Cardiac septum (tissue), 1 donor: ENCODE results near the gene C9. TPM values are rescaled to one million over a fixed set of nuclear protein-coding genes. Genes with fewer than 3 reads are reported as not detected.
"Not testable (repeated sequence)": the region's sequence is repeated elsewhere in the genome, so short reads cannot be mapped to it uniquely, and the experiment has no call there.

ENCODE experiments used
- DNase-seq: peaks from one replicate; pipeline ENCODE4 v3.0.0-alpha.2; 2020; ENCODE audit warnings: low spot score
- intact Hi-C: fragments of 100-400 bp; cut with DNase I; formaldehyde crosslinking; loops from one replicate; pipeline ENCODE4 v1.14.0; 2022
- long read RNA-seq: library from polyadenylated mRNA; unstranded; transcript quantifications from one replicate; pipeline ENCODE4 v2.0.0, GENCODE V29; 2021
- total RNA-seq: library from RNA; stranded (reverse); fragmentation: NEBNext Ultra II Directional; extraction: Animal tissue kit (Norgen Biotek cat#: 25700); gene quantifications from one replicate; pipeline ENCODE4 v1.2.1, GENCODE V29; 2021
- donor health status: DM: no; HTN: no; CAD: no.

C9 gene
- not detected for total RNA-seq
- long read RNA-seq, result 0 reads

- intact Hi-C loops, result no loop called here
- DNase-seq, result no peak
Observed at GRCh38 chr5:39364367-39364766, at the start of gene C9. Gene C9, minus strand, starts transcription at chr5:39364495. Its CDS starts 31 bp downstream, at chr5:39364464.

GRCh38 chr5:39413771-39414170, 49.5 kb upstream of the C9 start:
- intact Hi-C loops, result no loop called here
- DNase-seq, result no peak

- DNase-seq, result no peak
- intact Hi-C loops, result no loop called here
Observed at GRCh38 chr5:39412721-39413394, 48.6 kb upstream of the C9 start.

GRCh38 chr5:39411985-39412384, 47.7 kb upstream of the C9 start:
- no peak for DNase-seq
- intact Hi-C loops, result no loop called here

GRCh38 chr5:39411061-39411460, 46.8 kb upstream of the C9 start:
- no peak for DNase-seq
- intact Hi-C loops, result no loop called here

- DNase-seq, result no peak
Observed at GRCh38 chr5:39409033-39409432, 44.7 kb upstream of the C9 start.

GRCh38 chr5:39405083-39405843, 41.0 kb upstream of the C9 start:
- DNase-seq, result no peak
- intact Hi-C loops, result no loop called here

More at GRCh38 chr5:39409033-39409432, 44.7 kb upstream of the C9 start:
- intact Hi-C loops, result no loop called here

GRCh38 chr5:39403761-39404160, 39.5 kb upstream of the C9 start:
- DNase-seq, intact Hi-C loops: not testable (repeated sequence)

GRCh38 chr5:39402140-39402539, 37.8 kb upstream of the C9 start:
- intact Hi-C loops, DNase-seq: not testable (repeated sequence)

- no peak for DNase-seq
- intact Hi-C loops, result no loop called here
Observed at GRCh38 chr5:39400713-39401578, 36.7 kb upstream of the C9 start.

- DNase-seq, result no peak
- intact Hi-C loops, result no loop called here
Observed at GRCh38 chr5:39399135-39400036, 35.1 kb upstream of the C9 start.

- no peak for DNase-seq
- intact Hi-C loops, result no loop called here
Observed at GRCh38 chr5:39396843-39397242, 32.5 kb upstream of the C9 start.

GRCh38 chr5:39395521-39395920, 31.2 kb upstream of the C9 start:
- no peak for DNase-seq
- intact Hi-C loops, result no loop called here

- intact Hi-C loops, result no loop called here
- DNase-seq, result no peak
Observed at GRCh38 chr5:39394946-39395345, 30.7 kb upstream of the C9 start.

- DNase-seq, result no peak
- intact Hi-C loops, result no loop called here
Observed at GRCh38 chr5:39390945-39391344, 26.6 kb upstream of the C9 start.

- intact Hi-C loops, result no loop called here
- DNase-seq, result no peak
Observed at GRCh38 chr5:39387293-39387692, 23.0 kb upstream of the C9 start.

- no peak for DNase-seq
- intact Hi-C loops, result no loop called here
Observed at GRCh38 chr5:39384271-39384670, 20.0 kb upstream of the C9 start.

GRCh38 chr5:39381376-39381775, 17.1 kb upstream of the C9 start:
- intact Hi-C loops, result no loop called here
- DNase-seq, result no peak

GRCh38 chr5:39379693-39380092, 15.4 kb upstream of the C9 start:
- intact Hi-C loops, result no loop called here
- no peak for DNase-seq
